ENCODE data around the gene CUX1. TPM values are rescaled to one million over a fixed set of nuclear protein-coding genes. Genes with fewer than 3 reads are reported as not detected.

Gene CUX1
- total and polyA plus RNA-seq, 10 of the 15 experiments (the other 5 are each of a cell fraction or from before 2014, with no cell fraction given), result 6.1 to 48.6 (median 25.9) TPM

DNA sequence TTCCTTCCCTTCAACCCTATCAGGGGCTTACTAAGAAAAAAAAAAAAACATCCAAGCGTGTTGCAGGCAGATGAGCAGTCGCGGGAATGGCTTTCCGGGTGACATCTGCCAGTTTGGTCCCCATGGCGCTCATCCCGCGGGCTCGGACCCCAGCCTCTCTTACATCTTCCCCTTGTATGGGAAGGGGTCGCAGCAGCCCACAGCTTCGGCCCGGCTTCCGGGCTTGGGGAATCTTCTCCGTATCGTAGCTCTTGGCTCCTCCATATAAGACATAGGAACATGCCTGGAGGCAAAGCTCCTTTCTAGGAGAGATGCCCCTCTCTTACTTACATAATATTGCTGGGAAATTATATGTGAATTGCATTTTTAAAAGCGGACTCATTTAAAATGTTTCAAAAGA lies 99.5 kb downstream of the CUX1 start:
- peaks cover 2% of the 10 kb centered on the region; the same call in 1 of the 2 replicates for H3K79me2 ChIP-seq (ENCODE audit: control insufficient read depth, insufficient read depth, low read length)
- BruUV-seq (replicated peaks), result no TSS peak
- WGBS (ENCODE audit: insufficient coverage, insufficient replicate concordance, low lambda C conversion rate, missing lambda C conversion rate), result 94% methylated on average over 15 of the region's 15 CpGs
- no peak overlapping the region for H3K9ac ChIP-seq (ENCODE audit: control insufficient read depth, insufficient read depth, low read length)
- RAD21 ChIA-PET (ENCODE audit: unreplicated experiment), result no interaction called here
- H3K27ac ChIP-seq (ENCODE audit: control insufficient read depth, insufficient read depth), result no peak overlapping the region
- FAIRE-seq (no peak), DNase-seq (ENCODE audit: low read depth, low spot score) (no peak), ATAC-seq (no peak)
- POLR2A ChIA-PET, result no interaction called here
- H3K27me3 ChIP-seq (replicated peaks in 1 of 2; ENCODE audit: control insufficient read depth in 2 of 2, insufficient read depth in 2 of 2, low read length in 1 of 2), result no peaks in the 10 kb centered on the region
- no peaks in the 10 kb centered on the region for H3K9me3 ChIP-seq (replicated peaks; ENCODE audit: control insufficient read depth, insufficient read depth, low read length)
- no peak overlapping the region for H2AFZ ChIP-seq (ENCODE audit: control insufficient read depth, low read depth, low read length)
- no peak for TF ChIP-seq PML (IDR thresholded peaks at IDR 0.05; ENCODE audit: low read length)
- no peak for TF ChIP-seq MEF2A (IDR thresholded peaks at IDR 0.05; ENCODE audit: insufficient read depth, low read depth, low read length)
- no peak for TF ChIP-seq MTA2 (IDR thresholded peaks at IDR 0.05; ENCODE audit: low read depth)
- TF ChIP-seq, protein P1, sequence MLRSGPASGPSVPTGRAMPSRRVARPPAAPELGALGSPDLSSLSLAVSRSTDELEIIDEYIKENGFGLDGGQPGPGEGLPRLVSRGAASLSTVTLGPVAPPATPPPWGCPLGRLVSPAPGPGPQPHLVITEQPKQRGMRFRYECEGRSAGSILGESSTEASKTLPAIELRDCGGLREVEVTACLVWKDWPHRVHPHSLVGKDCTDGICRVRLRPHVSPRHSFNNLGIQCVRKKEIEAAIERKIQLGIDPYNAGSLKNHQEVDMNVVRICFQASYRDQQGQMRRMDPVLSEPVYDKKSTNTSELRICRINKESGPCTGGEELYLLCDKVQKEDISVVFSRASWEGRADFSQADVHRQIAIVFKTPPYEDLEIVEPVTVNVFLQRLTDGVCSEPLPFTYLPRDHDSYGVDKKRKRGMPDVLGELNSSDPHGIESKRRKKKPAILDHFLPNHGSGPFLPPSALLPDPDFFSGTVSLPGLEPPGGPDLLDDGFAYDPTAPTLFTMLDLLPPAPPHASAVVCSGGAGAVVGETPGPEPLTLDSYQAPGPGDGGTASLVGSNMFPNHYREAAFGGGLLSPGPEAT (IDR thresholded peaks at IDR 0.05; ENCODE audit: low read depth), result no peak
- TF ChIP-seq STAT1 (conservative IDR thresholded peaks at IDR 0.05), result no peak
- TF ChIP-seq, protein P2, sequence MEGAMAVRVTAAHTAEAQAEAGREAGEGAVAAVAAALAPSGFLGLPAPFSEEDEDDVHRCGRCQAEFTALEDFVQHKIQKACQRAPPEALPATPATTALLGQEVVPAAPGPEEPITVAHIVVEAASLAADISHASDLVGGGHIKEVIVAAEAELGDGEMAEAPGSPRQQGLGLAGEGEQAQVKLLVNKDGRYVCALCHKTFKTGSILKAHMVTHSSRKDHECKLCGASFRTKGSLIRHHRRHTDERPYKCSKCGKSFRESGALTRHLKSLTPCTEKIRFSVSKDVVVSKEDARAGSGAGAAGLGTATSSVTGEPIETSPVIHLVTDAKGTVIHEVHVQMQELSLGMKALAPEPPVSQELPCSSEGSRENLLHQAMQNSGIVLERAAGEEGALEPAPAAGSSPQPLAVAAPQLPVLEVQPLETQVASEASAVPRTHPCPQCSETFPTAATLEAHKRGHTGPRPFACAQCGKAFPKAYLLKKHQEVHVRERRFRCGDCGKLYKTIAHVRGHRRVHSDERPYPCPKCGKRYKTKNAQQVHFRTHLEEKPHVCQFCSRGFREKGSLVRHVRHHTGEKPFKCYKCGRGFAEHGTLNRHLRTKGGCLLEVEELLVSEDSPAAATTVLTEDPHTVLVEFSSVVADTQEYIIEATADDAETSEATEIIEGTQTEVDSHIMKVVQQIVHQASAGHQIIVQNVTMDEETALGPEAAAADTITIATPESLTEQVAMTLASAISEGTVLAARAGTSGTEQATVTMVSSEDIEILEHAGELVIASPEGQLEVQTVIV (IDR thresholded peaks at IDR 0.05; ENCODE audit: borderline replicate concordance, partially characterized antibody), result no peak
- no peak overlapping the region for H3K4me2 ChIP-seq (ENCODE audit: control insufficient read depth, insufficient read depth)
- H3K4me1 ChIP-seq (ENCODE audit: control insufficient read depth, insufficient read depth, low read length), result no peaks in the 10 kb centered on the region
- CTCF ChIA-PET, result no interaction called here
- intact Hi-C loops (cut with micrococcal nuclease; ENCODE audit: unreplicated experiment) (no loop called here), in situ Hi-C loops (cut with MboI) (no loop called here)
- no peak overlapping the region for H3K4me3 ChIP-seq
- H4K20me1 ChIP-seq (ENCODE audit: control insufficient read depth, insufficient read depth), result no peaks in the 10 kb centered on the region
- peaks cover 10 to 18% of the 10 kb centered on the region in 2 experiments; a peak in 3 of 4 replicates for H3K36me3 ChIP-seq (ENCODE audit: control insufficient read depth in 2 of 2, insufficient read depth in 2 of 2, low read length in 1 of 2)
- SMC1A ChIA-PET (ENCODE audit: uncharacterized antibody, unreplicated experiment), result interaction anchor here (1.2 kb wide), 1 partner anchor 16 kb away, joined by 4 read pairs; no protein-coding TSS in a partner anchor
